Breast epithelium (tissue), 4 donors: ENCODE results near the gene MSI1. TPM values are rescaled to one million over a fixed set of nuclear protein-coding genes. Genes with fewer than 3 reads are reported as not detected.

ENCODE experiments used
- DNase-seq, 2 donors: peaks; one replicate each; pipeline ENCODE4 v3.0.0-alpha.2; 2019; ENCODE audit warnings: low spot score in 2 of 2
- H3K27ac ChIP-seq, 2 donors: fragments of 200-600 bp; sonication (generic) in 1 of 2; one replicate each; pipeline ENCODE4 v1.5.1; 2016 to 2019; ENCODE audit warnings: mild to moderate bottlenecking in 1 of 2
- H3K27me3 ChIP-seq, 2 donors: fragments of 200-600 bp; sonication (generic) in 1 of 2; one replicate each; pipeline versions ENCODE4 v1.5.1 to v1.6.0; 2017 to 2019; ENCODE audit warnings: control low read depth in 1 of 2, mild to moderate bottlenecking in 1 of 2
- H3K36me3 ChIP-seq: fragments of 200-600 bp; one replicate; pipeline ENCODE4 v1.5.1; 2019
- H3K4me1 ChIP-seq, 2 donors: fragments of 200-600 bp; sonication (generic); one replicate each; pipeline ENCODE4 v1.5.1; 2016 to 2019; ENCODE audit warnings: control low read depth in 1 of 2
- H3K4me3 ChIP-seq, 3 donors: fragments of 200-600 bp; sonication (generic); 1 replicate in 2 of 3; 2 replicates in 1 of 3; pipeline ENCODE4 v1.5.1; 2016 to 2019; ENCODE audit warnings: mild to moderate bottlenecking in 3 of 3, moderate library complexity in 2 of 3
- H3K9me3 ChIP-seq, 2 donors: fragments of 200-600 bp; sonication (generic) in 1 of 2; one replicate each; pipeline ENCODE4 v1.5.1; 2016 to 2019; ENCODE audit warnings: control low read depth in 1 of 2
- POLR2A ChIP-seq: fragments of 450-650 bp; IDR thresholded peaks from one replicate; pipeline ENCODE4 v1.6.1; 2016; ENCODE audit warnings: antibody characterized with exemption, mild to moderate bottlenecking, moderate library complexity
- POLR2AphosphoS5 ChIP-seq, 3 donors: sonication (generic); formaldehyde crosslinking; IDR thresholded peaks; one replicate each; pipeline ENCODE4 v1.6.1; 2017; ENCODE audit warnings: antibody characterized with exemption in 3 of 3
- intact Hi-C: fragments of 100-400 bp; cut with DNase I; formaldehyde crosslinking; loops from one replicate; pipeline ENCODE4 v1.15.1; 2023; ENCODE audit warnings: low total_unique reads
- total RNA-seq, 3 donors: library from RNA; depleted of rRNA; stranded (reverse); fragments of >200 nt; gene quantifications; one replicate each; pipeline ENCODE4 v1.1.0, GENCODE V29; 2016
- TF ChIP-seq, protein P1 (sequence below), 3 donors: fragments of 450-650 bp; IDR thresholded peaks; one replicate each; pipeline ENCODE4 v1.5.1; 2016 to 2017; ENCODE audit warnings: antibody characterized with exemption in 3 of 3, mild to moderate bottlenecking in 3 of 3, moderate library complexity in 3 of 3

Gene MSI1
- total RNA-seq, 3 donors from 2014 or later: 0.59 to 2.0 TPM; not detected in 1

DNA sequence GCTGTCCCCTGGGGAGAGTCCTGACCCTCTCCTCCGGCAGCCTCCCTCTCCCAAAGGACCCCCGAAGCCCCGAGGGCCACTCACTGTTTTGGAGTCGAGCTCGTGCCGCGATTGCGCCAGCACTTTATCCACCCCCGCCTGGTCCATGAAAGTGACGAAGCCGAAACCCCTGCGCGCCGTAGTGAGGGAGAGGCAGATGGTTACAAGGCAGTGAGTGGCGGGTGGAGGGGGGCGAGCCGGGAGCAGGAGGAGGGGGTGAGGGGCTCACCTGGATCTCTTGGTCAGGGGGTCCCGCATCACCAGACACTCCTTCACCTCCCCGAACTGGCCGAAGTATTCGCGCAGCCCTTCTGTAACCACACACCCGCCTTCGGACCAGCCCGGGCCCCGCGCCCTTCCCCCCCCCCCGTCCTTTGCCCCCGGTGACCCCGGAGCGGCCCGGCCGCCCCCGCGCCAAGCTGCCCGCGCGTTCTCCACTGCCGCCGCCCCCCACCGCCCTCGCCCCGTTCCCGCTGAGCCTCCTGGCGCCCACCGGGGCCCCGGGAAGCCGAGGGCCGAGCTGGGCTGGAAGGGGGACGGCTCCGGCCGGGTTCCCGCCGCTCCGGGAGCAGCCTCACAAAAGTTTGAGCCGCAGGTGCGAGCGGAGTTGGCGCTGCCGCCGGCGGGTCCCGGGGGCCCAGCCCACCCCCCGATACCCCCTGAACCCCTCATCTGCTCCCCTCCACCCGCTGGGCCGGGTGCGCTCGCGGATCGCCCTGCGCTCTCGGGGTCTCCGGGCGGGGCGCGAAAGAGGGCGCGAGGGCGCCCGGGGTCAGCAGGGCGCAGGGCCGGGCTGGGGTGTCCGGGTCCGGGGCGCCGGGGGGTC is 808 bp downstream of the MSI1 start:
- DNase-seq: no peak
- intact Hi-C loops: no loop called here
- no peaks in the 10 kb centered on the region for H3K9me3 ChIP-seq
- TF ChIP-seq POLR2AphosphoS5 (IDR thresholded peaks at IDR 0.05) (no peak), POLR2A (no peak)
- TF ChIP-seq, protein P1, sequence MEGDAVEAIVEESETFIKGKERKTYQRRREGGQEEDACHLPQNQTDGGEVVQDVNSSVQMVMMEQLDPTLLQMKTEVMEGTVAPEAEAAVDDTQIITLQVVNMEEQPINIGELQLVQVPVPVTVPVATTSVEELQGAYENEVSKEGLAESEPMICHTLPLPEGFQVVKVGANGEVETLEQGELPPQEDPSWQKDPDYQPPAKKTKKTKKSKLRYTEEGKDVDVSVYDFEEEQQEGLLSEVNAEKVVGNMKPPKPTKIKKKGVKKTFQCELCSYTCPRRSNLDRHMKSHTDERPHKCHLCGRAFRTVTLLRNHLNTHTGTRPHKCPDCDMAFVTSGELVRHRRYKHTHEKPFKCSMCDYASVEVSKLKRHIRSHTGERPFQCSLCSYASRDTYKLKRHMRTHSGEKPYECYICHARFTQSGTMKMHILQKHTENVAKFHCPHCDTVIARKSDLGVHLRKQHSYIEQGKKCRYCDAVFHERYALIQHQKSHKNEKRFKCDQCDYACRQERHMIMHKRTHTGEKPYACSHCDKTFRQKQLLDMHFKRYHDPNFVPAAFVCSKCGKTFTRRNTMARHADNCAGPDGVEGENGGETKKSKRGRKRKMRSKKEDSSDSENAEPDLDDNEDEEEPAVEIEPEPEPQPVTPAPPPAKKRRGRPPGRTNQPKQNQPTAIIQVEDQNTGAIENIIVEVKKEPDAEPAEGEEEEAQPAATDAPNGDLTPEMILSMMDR (IDR thresholded peaks at IDR 0.05): no peak
- H3K36me3 ChIP-seq: no peaks in the 10 kb centered on the region
- peaks cover 0 to 10% of the 10 kb centered on the region in 2 donors for H3K27me3 ChIP-seq
- peak overlapping the region; percentile 31 to 88 (median 71) for H3K4me3 ChIP-seq
- peak overlapping the region; percentile 1 to 21 for H3K27ac ChIP-seq
- no peaks in the 10 kb centered on the region for H3K4me1 ChIP-seq

DNA sequence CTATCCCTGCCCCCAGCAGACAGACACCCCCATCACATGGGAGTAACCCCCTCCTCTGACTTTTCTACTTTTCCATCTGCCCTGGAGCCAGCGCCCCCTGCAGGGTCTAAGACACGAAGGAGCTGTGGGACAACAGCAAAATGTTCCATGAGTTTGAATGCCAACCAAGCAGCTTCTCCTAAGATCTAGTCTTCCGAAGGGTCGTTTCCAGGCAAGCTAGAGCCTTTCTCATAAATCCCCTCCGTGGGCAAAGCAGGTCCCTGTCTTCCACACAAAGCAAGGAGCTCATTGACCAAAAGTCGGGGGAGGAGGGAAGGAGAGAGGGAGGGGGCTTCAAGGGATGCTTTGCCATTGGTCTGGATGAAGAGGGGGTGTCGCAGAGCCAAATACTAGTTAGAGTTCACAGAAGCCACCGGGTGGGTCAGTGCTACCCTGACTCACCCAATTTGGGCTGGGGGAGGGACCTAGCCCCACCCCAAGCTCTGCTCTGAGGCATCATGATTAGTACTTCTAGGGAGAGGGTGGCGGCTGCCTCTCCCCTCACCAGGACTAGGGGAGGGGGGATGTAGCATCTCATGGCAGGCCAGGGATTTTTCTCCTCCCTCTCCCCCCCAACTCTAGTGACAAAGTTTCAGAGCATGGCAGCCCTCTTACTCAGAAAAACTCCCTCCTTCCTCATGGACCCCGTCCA is 1.6 kb downstream of the MSI1 start:
- intact Hi-C loops: no loop called here
- Histone ChIP-seq H3K36me3 (no peaks in the 10 kb centered on the region), H3K27me3 (peaks cover 0 to 10% of the 10 kb centered on the region in 2 donors), H3K4me3 (peak overlapping the region in 2 of 3 donors; percentile 71 to 88), H3K9me3 (no peaks in the 10 kb centered on the region), H3K4me1 (no peaks in the 10 kb centered on the region), H3K27ac (peak overlapping the region; percentile 1 to 21)
- DNase-seq: no peak
- TF ChIP-seq, protein P1 (IDR thresholded peaks at IDR 0.05): no peak
- TF ChIP-seq POLR2A: no peak
- no peak for TF ChIP-seq POLR2AphosphoS5 (IDR thresholded peaks at IDR 0.05)

DNA sequence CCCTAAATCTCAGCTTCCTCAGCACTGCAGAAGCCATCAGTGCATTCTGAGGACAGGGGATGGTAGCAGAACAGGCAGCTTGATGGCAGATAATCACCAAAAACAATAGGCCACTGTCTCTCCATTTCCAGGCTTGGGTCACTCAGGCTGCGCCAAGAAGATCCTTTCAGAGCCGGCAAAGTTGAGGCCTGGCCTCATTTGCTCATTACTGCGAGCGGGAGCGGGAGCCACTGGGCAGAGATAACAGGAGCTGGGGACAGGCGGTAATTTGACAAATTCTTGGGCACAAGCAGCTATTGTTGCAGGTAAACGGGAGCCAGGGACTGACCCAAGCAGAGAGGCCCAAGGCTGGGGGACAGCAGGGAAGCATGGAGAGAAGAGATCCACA is 2.1 kb downstream of the MSI1 start:
- no peak for DNase-seq
- intact Hi-C loops: no loop called here
- no peak overlapping the region for H3K27ac ChIP-seq

DNA sequence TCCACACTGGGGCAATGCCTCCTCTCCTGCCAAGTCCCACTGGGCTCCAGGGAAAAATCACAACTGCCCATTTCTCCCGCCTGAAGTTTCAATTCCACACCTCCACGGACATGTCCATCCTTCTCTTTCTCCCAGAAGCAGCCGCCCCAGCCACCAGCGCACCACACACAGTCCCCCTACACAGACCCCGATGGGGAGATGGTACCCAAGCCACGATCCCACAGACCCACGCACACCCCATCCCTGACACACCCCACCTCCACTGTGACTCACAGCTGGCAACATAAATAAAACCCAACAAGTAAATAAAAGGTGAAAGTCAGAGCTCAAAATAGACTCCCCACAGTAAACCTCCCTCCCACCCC is 2.6 kb downstream of the MSI1 start:
- Histone ChIP-seq H3K27me3 (peaks cover 0 to 10% of the 10 kb centered on the region in 2 donors), H3K4me3 (no peak overlapping the region), H3K4me1 (no peaks in the 10 kb centered on the region), H3K9me3 (no peaks in the 10 kb centered on the region), H3K27ac (no peak overlapping the region), H3K36me3 (no peaks in the 10 kb centered on the region)
- intact Hi-C loops: no loop called here
- no peak for TF ChIP-seq POLR2A
- TF ChIP-seq POLR2AphosphoS5 (IDR thresholded peaks at IDR 0.05): no peak
- TF ChIP-seq, protein P1 (IDR thresholded peaks at IDR 0.05): no peak
- no peak for DNase-seq

More for the DNA sequence above, 2.1 kb downstream of the MSI1 start:
- no peaks in the 10 kb centered on the region for H3K9me3 ChIP-seq
- H3K27me3 ChIP-seq: peaks cover 0 to 10% of the 10 kb centered on the region in 2 donors
- H3K36me3 ChIP-seq: no peaks in the 10 kb centered on the region
- no peak overlapping the region for H3K4me3 ChIP-seq
- no peaks in the 10 kb centered on the region for H3K4me1 ChIP-seq
- TF ChIP-seq, protein P1 (IDR thresholded peaks at IDR 0.05): no peak
- TF ChIP-seq POLR2AphosphoS5 (IDR thresholded peaks at IDR 0.05): no peak
- TF ChIP-seq POLR2A: no peak
